Measurements from ENCODE around the gene BICRAL. TPM values are rescaled to one million over a fixed set of nuclear protein-coding genes. Genes with fewer than 3 reads are reported as not detected.
"Not testable (repeated sequence)": the region's sequence is repeated elsewhere in the genome, so short reads cannot be mapped to it uniquely, and the experiment has no call there.

Gene BICRAL
- polyA plus RNA-seq, 2 donors = 2.4 to 3.0 TPM

GRCh38 chr6:42808492-42809483, 26.9 kb downstream of the BICRAL start:
- Histone ChIP-seq H3K27ac (ENCODE audit: low read depth in 2 of 2, low read length in 1 of 2) (no peak overlapping the region), H3K27me3 (ENCODE audit: control insufficient read depth in 1 of 2, insufficient read depth in 2 of 2, low read length in 2 of 2) (no peaks in the 10 kb centered on the region)
- 78 to 85% methylated on average over 11 of the region's 11 CpGs for WGBS, 2 donors

GRCh38 chr6:42813074-42813645, 31.3 kb downstream of the BICRAL start:
- WGBS, 2 donors = 60 to 63% methylated on average over 2 of the region's 2 CpGs
- H3K4me1 ChIP-seq (ENCODE audit: control insufficient read depth in 2 of 2, insufficient read depth in 2 of 2, low read length in 1 of 2) = peaks cover 0 to 2% of the 10 kb centered on the region in 2 donors
- H3K9me3 ChIP-seq (ENCODE audit: control insufficient read depth in 2 of 2, insufficient read depth in 1 of 2, low read depth in 1 of 2, low read length in 1 of 2) = no peaks in the 10 kb centered on the region
- H3K36me3 ChIP-seq (ENCODE audit: control insufficient read depth in 2 of 2, insufficient read depth in 2 of 2, low read length in 1 of 2) = no peaks in the 10 kb centered on the region
- H3K27me3 ChIP-seq (ENCODE audit: control insufficient read depth in 1 of 2, insufficient read depth in 2 of 2, low read length in 2 of 2) = no peaks in the 10 kb centered on the region
- H3K4me3 ChIP-seq (ENCODE audit: low read depth in 1 of 2, low read length in 2 of 2) = no peak overlapping the region
- no peak overlapping the region for H3K27ac ChIP-seq (ENCODE audit: low read depth in 2 of 2, low read length in 1 of 2)

More at GRCh38 chr6:42808492-42809483, 26.9 kb downstream of the BICRAL start:
- Histone ChIP-seq H3K4me3 (ENCODE audit: low read depth in 1 of 2, low read length in 2 of 2) (no peak overlapping the region), H3K9me3 (ENCODE audit: control insufficient read depth in 2 of 2, insufficient read depth in 1 of 2, low read depth in 1 of 2, low read length in 1 of 2) (no peaks in the 10 kb centered on the region), H3K36me3 (ENCODE audit: control insufficient read depth in 2 of 2, insufficient read depth in 2 of 2, low read length in 1 of 2) (no peaks in the 10 kb centered on the region), H3K4me1 (ENCODE audit: control insufficient read depth in 2 of 2, insufficient read depth in 2 of 2, low read length in 1 of 2) (peaks cover 0 to 2% of the 10 kb centered on the region in 2 donors)

DNA sequence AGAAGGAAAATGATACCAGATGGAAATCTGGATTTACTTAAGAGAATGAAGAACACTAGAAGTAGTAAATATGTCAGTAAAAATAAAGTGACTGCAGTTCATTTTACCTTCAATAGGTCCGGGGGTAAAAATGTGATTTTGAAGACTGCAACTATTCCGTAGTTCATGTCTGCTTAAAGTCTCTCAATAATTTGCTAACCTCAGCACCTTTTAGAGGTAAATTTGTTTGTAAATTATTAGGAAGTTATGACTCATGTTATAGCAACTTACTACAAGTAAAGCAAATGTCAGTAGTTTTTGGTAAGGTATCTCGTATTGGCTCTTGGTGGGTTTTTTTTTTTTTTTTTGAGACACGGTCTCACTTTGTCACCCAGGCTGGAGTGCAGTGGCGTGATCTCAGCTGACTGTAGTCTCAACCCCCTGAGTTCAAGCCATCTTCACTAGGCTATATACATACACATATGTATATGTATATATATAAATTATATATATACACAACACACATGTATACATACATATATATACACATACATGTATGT, 32.1 kb downstream of the BICRAL start:
- Histone ChIP-seq H3K27ac (ENCODE audit: low read depth in 2 of 2, low read length in 1 of 2) (no peak overlapping the region), H3K9me3 (ENCODE audit: control insufficient read depth in 2 of 2, insufficient read depth in 1 of 2, low read depth in 1 of 2, low read length in 1 of 2) (no peaks in the 10 kb centered on the region), H3K4me1 (ENCODE audit: control insufficient read depth in 2 of 2, insufficient read depth in 2 of 2, low read length in 1 of 2) (peaks cover 0 to 2% of the 10 kb centered on the region in 2 donors), H3K27me3 (ENCODE audit: control insufficient read depth in 1 of 2, insufficient read depth in 2 of 2, low read length in 2 of 2) (no peaks in the 10 kb centered on the region), H3K4me3 (ENCODE audit: low read depth in 1 of 2, low read length in 2 of 2) (no peak overlapping the region), H3K36me3 (ENCODE audit: control insufficient read depth in 2 of 2, insufficient read depth in 2 of 2, low read length in 1 of 2) (no peaks in the 10 kb centered on the region)
- WGBS, 2 donors = 87 to 95% methylated on average over 5 of the region's 5 CpGs

- H3K4me3 ChIP-seq (ENCODE audit: low read depth in 1 of 2, low read length in 2 of 2); H3K4me1 ChIP-seq (ENCODE audit: control insufficient read depth in 2 of 2, insufficient read depth in 2 of 2, low read length in 1 of 2); H3K9me3 ChIP-seq (ENCODE audit: control insufficient read depth in 2 of 2, insufficient read depth in 1 of 2, low read depth in 1 of 2, low read length in 1 of 2); H3K27me3 ChIP-seq (ENCODE audit: control insufficient read depth in 1 of 2, insufficient read depth in 2 of 2, low read length in 2 of 2); H3K27ac ChIP-seq (ENCODE audit: low read depth in 2 of 2, low read length in 1 of 2); H3K36me3 ChIP-seq (ENCODE audit: control insufficient read depth in 2 of 2, insufficient read depth in 2 of 2, low read length in 1 of 2): not testable (repeated sequence)
- 91 to 93% methylated on average over 8 of the region's 8 CpGs for WGBS, 2 donors
Measured at GRCh38 chr6:42815726-42816125, 33.9 kb downstream of the BICRAL start.

DNA sequence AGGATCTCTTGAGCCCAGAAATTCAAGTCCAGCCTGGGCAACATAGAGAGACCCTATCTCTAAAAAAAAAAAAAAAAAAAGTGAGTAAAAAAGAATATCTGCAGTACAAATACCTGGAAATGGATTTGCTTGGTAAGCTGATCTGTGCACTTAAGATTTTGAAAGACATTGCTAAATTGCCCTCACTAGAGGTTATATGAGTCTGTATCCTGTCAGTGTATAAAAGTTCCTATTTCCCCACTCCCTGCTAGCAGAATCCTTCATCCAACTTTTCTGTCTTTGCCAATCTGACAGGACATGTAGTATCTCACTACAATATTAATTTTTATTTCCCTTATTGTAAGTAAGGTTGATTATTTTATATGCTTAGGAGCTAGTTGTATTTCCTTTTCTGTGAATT, 36.1 kb downstream of the BICRAL start:
- H3K27me3 ChIP-seq (ENCODE audit: control insufficient read depth in 1 of 2, insufficient read depth in 2 of 2, low read length in 2 of 2) = no peaks in the 10 kb centered on the region
- no peaks in the 10 kb centered on the region for H3K4me1 ChIP-seq (ENCODE audit: control insufficient read depth in 2 of 2, insufficient read depth in 2 of 2, low read length in 1 of 2)
- no peaks in the 10 kb centered on the region for H3K9me3 ChIP-seq (ENCODE audit: control insufficient read depth in 2 of 2, insufficient read depth in 1 of 2, low read depth in 1 of 2, low read length in 1 of 2)
- H3K27ac ChIP-seq (ENCODE audit: low read depth in 2 of 2, low read length in 1 of 2) = no peak overlapping the region
- no peaks in the 10 kb centered on the region for H3K36me3 ChIP-seq (ENCODE audit: control insufficient read depth in 2 of 2, insufficient read depth in 2 of 2, low read length in 1 of 2)
- H3K4me3 ChIP-seq (ENCODE audit: low read depth in 1 of 2, low read length in 2 of 2) = no peak overlapping the region

GRCh38 chr6:42818416-42818815, 36.6 kb downstream of the BICRAL start:
- no peaks in the 10 kb centered on the region for H3K27me3 ChIP-seq (ENCODE audit: control insufficient read depth in 1 of 2, insufficient read depth in 2 of 2, low read length in 2 of 2)
- no peaks in the 10 kb centered on the region for H3K9me3 ChIP-seq (ENCODE audit: control insufficient read depth in 2 of 2, insufficient read depth in 1 of 2, low read depth in 1 of 2, low read length in 1 of 2)
- no peak overlapping the region for H3K27ac ChIP-seq (ENCODE audit: low read depth in 2 of 2, low read length in 1 of 2)
- no peaks in the 10 kb centered on the region for H3K4me1 ChIP-seq (ENCODE audit: control insufficient read depth in 2 of 2, insufficient read depth in 2 of 2, low read length in 1 of 2)
- H3K36me3 ChIP-seq (ENCODE audit: control insufficient read depth in 2 of 2, insufficient read depth in 2 of 2, low read length in 1 of 2) = no peaks in the 10 kb centered on the region
- 86 to 97% methylated on average over 2 of the region's 2 CpGs for WGBS, 2 donors
- no peak overlapping the region for H3K4me3 ChIP-seq (ENCODE audit: low read depth in 1 of 2, low read length in 2 of 2)

DNA sequence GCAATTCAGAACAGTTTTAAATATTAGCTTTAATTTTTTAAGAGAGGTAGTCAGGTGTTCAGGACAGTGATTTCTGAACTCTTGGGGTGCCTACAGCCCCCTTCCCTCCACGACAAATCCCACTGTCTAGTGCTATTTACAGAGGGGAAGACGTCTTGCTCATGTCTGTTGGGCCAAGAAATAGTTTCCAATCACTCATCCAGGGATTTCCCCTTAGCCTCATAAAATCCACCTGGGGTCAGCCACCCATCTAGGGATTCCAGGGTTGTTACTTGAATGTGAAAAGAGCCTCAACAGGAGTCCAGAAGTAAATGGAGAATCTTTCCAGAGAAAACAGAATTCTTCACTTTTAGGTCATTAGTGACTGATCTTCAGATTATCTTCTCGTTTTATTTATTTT, 37.0 kb downstream of the BICRAL start:
- H3K4me1 ChIP-seq (ENCODE audit: control insufficient read depth in 2 of 2, insufficient read depth in 2 of 2, low read length in 1 of 2) = no peaks in the 10 kb centered on the region
- no peaks in the 10 kb centered on the region for H3K36me3 ChIP-seq (ENCODE audit: control insufficient read depth in 2 of 2, insufficient read depth in 2 of 2, low read length in 1 of 2)
- H3K9me3 ChIP-seq (ENCODE audit: control insufficient read depth in 2 of 2, insufficient read depth in 1 of 2, low read depth in 1 of 2, low read length in 1 of 2) = no peaks in the 10 kb centered on the region
- no peaks in the 10 kb centered on the region for H3K27me3 ChIP-seq (ENCODE audit: control insufficient read depth in 1 of 2, insufficient read depth in 2 of 2, low read length in 2 of 2)
- no peak overlapping the region for H3K27ac ChIP-seq (ENCODE audit: low read depth in 2 of 2, low read length in 1 of 2)
- H3K4me3 ChIP-seq (ENCODE audit: low read depth in 1 of 2, low read length in 2 of 2) = no peak overlapping the region
- WGBS, 2 donors = 64 to 75% methylated on average over 3 of the region's 3 CpGs

DNA sequence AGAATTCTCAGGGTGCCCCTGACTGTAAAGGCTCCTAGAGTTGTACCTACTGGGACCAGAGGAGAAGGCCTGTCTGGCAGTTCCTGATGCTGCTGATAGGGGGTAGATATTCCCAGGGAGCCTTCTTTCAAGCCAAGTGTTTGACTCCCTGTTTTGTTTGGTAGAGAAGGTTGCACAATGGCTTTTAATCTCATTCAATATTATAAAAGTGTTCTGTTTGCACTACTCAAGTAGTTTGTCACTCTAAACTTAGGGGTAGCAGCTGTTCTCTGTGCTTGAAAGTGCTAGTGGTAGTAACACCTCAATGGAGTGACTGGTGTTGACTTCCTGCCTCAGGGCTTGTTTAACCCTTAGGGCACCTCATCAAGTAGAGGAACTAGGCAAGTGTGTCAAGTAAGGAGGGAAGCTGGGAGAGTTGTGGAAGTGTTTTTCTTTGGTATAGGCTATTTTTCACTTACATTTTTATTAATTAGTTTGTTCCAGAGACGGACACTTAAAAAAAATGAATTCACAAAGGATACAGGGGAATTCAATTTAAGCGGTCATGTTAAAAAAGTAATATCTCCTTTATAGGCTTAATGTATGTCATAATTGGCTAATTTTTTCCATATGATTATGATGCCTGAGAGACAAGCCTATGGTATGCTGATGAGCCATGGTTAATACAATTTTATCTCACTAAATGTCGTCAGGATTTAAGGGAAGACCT, 38.1 kb downstream of the BICRAL start:
- H3K27ac ChIP-seq (ENCODE audit: low read depth in 2 of 2, low read length in 1 of 2) = peak overlapping the region in 1 of 2 donors; percentile 48
- no peak overlapping the region for H3K4me3 ChIP-seq (ENCODE audit: low read depth in 1 of 2, low read length in 2 of 2)

DNA sequence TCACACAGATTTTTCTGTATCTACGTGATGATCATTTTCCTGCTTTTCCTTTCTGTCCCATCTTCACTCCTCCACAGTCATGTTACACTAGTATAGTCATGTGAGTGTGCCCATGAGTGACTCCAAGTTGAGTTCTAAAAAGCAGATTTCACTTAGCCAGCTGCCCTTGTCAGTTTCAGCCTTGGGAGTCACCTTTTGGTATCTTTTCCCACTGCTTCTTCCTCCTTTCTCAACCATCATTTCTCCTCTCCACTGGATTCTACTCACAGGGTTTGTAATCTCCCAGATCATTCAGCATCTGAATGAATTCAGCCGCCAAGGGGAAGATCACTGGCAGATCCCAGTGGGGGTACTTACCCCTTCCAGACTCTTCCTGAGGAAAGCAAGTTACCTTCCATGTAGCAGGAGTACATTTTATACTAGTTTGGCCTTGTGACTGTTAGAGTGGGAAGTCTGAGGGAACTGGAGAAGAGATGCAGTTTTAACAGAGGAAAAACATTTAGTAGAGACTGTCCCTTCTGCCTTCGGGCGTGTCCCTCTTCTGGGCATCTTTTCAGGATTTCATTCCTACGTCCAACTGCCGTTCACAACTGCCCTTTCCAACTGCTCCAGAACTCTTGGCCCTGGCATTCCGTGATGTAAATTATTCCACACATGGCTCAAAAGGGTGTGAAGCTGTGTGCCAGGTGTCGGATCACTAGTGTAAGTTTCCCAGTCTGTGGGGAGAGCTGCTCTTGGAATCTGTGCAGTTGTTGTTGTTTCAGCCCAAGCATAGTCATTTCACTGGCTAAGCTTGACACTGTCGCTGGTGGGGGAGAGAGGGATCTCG, 38.9 kb downstream of the BICRAL start:
- no peaks in the 10 kb centered on the region for H3K27me3 ChIP-seq (ENCODE audit: control insufficient read depth in 1 of 2, insufficient read depth in 2 of 2, low read length in 2 of 2)
- H3K9me3 ChIP-seq (ENCODE audit: control insufficient read depth in 2 of 2, insufficient read depth in 1 of 2, low read depth in 1 of 2, low read length in 1 of 2) = no peaks in the 10 kb centered on the region
- peak overlapping the region; percentile 21 to 45 for H3K27ac ChIP-seq (ENCODE audit: low read depth in 2 of 2, low read length in 1 of 2)
- 57 to 63% methylated on average over 10 of the region's 10 CpGs for WGBS, 2 donors
- H3K4me3 ChIP-seq (ENCODE audit: low read depth in 1 of 2, low read length in 2 of 2) = no peak overlapping the region
- H3K4me1 ChIP-seq (ENCODE audit: control insufficient read depth in 2 of 2, insufficient read depth in 2 of 2, low read length in 1 of 2) = no peaks in the 10 kb centered on the region
- H3K36me3 ChIP-seq (ENCODE audit: control insufficient read depth in 2 of 2, insufficient read depth in 2 of 2, low read length in 1 of 2) = peaks cover 0 to 2% of the 10 kb centered on the region in 2 donors

More for the DNA sequence above, 38.1 kb downstream of the BICRAL start:
- 92% methylated on average over 3 of the region's 3 CpGs for WGBS, 2 donors
- Histone ChIP-seq H3K36me3 (ENCODE audit: control insufficient read depth in 2 of 2, insufficient read depth in 2 of 2, low read length in 1 of 2) (peaks cover 0 to 2% of the 10 kb centered on the region in 2 donors), H3K4me1 (ENCODE audit: control insufficient read depth in 2 of 2, insufficient read depth in 2 of 2, low read length in 1 of 2) (no peaks in the 10 kb centered on the region), H3K27me3 (ENCODE audit: control insufficient read depth in 1 of 2, insufficient read depth in 2 of 2, low read length in 2 of 2) (no peaks in the 10 kb centered on the region), H3K9me3 (ENCODE audit: control insufficient read depth in 2 of 2, insufficient read depth in 1 of 2, low read depth in 1 of 2, low read length in 1 of 2) (no peaks in the 10 kb centered on the region)
